HL-60/S4 (cell line): ENCODE measurements around the gene MRGPRF.

Experiments
- in situ Hi-C: fragments of 300-500 bp; cut with MboI; formaldehyde crosslinking; loops from 2 replicates; pipeline ENCODE4 v1.14.3; 2022; ENCODE audit warnings: low sequenced_read_pairs

The MRGPRF gene

DNA sequence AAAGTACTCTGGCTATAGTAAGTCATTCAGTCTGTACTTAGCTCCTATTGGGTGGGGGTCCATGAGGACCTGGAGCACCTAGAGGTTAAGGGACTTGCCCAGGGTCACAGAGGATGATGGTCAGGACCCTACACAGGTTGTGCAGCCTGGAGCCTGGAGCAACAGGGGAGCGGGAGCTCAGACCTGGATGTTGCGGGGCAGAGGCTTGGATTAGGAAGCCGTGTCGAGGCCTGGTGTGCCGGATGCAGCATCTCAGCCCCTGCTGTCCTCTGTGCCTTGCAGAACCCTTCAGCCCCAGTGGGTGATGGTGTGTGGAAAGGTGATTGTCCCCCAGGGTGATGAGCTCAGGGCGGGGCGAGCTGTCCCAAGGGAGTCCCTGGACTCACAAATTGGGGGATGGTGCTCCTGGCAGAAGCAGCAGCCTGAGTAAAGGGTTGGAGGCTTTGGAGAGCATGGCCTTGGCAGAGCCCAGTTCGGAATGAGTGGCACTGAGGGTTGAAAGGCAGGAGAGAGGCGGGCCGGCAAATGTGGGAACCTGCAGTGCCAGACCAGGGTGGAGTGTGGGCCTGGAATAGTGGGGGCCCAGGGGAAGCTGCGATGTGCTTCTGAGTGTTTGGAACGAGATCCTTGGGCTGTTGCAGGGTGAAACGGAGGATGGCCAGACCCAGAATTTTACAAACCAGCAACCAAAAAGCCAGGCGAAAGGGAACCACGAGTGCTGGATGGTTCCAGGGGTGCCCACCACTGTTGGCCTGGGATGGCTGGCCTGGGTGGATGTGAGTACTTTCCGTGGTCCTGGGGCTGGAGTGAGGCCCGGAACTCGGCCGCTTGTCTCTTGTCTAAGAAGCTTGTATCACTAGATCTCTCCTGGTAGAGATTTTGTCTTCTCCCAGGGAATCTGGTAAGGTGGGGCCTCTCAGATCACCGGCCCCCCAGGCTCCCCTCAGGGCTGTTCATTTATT lies 38.6 kb upstream of the MRGPRF start:
- in situ Hi-C loops = no loop called here

DNA sequence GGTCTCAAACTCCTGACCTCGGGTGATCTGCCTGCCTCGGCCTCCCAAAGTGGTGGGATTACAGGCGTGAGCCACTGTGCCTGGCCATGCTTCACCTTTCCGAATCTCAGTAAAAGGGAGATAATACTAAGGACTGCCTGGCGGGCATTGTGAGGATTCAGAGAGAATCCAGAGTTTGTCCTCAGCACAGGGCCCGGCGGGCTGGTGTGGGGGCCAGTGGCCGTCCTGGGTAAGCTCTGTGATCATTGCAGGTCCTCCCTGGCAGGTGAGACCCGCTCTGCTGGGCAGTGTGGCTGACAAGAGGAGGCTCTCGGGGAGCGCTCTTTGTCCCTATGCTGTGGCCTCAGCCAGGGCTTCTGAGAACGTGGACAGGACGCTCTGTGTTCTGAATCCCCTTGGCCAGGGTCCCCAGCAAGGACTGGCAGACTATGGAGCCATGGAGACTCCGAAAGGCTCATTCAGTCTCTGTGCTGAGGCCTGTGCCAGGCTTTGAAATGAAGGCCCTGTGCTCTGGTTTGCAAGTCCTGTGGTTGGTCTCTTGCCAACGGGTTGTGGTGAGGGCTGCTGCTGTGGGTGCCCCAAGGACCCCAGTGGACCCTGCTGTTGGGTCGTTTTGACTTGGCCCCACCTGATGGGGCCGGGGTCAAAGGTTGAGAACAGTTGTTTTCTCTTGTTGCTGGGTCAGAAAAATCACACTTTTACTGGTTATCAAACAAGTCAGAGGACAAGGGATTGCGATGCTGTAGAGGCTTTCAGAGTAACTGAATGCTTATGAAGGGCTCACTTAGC lies 37.7 kb upstream of the MRGPRF start:
- in situ Hi-C loops = no loop called here

DNA sequence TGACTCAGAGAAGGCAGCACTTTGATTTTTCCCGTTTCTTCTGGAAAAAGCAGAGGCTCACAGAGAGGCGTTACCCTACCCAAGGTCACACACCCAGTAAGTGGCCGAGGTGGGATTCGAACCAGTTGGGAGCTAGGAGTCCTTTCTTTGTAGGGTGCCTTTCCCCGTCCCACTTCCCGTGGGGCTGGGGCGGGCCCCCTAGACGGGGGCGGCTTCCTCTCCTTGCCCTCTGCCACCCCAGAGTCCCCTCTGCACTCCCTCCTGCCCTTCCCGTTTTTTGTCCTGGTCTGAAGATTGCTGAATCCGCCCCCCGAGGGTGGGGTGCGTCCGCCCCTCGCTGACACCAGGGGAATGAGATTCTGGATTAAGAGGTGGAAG lies 36.4 kb upstream of the MRGPRF start:
- in situ Hi-C loops = no loop called here

DNA sequence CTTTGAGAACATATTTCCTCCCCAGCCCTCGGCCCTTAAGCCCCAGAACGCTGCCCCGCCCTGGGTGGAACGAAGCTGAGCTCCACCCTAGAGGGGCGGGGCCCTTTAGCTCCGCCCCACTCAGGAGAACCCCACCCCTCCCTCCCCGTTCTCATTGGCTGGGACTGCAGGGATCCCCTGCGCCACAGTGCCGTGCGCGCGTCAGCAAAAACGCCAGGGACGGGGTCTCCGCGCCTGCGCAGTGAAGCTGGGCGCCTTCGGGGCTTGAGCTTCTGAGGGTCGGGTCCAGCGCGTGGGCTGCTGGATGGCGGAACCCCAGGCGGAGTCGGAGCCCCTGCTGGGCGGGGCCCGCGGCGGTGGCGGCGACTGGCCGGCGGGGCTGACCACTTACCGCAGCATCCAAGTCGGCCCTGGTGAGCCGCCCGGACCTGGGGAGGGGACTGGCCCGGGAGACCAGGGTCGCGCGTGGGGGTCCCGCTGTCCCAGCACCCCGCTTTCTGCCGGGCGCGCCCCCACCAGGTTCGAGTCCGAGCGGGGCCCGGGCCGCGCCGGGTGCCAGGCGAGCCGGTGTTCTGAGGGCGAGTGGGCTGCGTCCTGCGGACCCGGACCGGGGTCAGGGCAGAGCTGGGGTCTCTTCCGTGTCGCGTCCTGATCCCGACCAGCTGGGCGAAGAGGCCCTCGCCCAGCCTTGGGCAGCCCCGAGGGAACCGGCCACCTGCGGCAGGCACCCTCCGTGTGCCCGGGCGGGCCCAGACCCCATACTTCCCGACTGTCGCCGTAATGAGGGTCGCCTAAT lies 35.8 kb upstream of the MRGPRF start, which contains the start of gene TPCN2:
Gene TPCN2, plus strand, starts transcription at position 239 of the 796 bp plus-strand sequence. Its CDS starts 66 bp downstream, at position 305.
- in situ Hi-C loops = no loop called here

DNA sequence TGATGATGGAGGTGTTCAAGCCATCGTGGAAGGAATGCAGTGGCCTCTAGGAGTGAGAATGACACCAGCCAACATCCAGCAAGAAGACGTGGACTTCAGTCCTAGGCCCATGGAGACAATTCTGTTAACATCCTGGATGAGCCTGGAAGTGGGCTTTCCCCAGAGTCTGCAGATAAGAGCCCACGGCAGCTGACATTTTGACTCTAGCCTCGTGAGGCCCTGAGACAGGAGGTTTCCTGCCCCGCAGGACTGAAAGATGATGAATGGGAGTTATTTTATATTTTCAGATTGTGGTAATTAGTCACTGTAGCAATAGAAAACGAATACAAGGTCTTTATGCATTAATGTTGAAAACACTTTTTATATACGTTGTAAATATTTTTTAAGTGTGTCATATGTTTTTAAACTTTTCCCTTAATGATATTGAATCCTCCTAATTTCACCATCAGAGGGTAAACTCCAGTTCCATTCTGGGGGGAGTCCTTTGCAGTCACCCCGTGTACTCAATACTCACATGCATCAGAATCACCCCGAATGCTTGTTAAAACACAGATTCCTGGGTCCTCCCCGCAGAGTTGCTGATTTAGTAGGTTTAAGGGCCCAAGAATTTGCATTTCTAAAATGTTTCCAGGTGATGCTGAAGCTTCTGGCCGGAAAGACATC lies 35.1 kb upstream of the MRGPRF start:
- in situ Hi-C loops = no loop called here

DNA sequence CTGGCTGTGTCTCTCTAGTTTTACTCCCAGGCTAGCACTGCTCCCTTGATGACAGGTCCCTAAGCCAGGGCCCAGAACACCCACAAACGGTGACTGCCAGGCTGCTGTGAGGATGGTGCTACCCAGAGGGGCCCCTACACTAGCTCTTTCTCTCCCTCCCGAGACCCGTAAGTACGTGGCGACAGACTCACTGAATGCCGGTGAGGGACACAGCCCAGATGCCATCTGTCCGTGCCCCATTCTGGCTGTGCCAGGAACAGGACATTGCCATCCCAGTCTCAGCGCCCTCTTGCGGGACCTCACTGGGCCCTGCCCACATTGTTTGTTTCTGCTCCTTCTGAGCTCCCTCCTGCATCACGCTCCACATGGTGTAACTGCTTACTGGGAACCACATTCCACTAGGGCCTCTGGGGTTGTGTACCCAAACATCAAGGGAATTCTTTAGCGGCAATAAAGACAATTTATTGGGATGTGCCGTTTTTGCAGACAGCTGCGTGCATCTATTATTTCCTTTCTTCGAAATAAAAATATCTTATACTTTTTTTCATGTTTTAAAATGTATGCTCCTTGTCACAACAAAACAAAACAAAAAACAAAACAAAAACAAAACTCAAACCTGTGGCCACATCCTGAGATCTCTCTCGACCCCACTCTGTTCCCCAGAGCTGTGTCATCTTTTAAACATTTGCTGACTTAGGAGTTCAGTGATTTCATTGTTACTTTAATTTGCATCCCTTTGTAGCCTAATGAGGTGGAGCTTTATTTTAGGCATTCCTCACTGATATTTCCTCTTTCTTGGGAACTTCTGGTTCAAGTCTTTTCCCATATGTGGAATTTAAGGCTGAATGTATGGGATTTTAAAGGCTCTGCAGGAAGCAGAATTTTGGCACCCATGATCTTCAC lies 31.3 kb upstream of the MRGPRF start:
- in situ Hi-C loops = no loop called here

DNA sequence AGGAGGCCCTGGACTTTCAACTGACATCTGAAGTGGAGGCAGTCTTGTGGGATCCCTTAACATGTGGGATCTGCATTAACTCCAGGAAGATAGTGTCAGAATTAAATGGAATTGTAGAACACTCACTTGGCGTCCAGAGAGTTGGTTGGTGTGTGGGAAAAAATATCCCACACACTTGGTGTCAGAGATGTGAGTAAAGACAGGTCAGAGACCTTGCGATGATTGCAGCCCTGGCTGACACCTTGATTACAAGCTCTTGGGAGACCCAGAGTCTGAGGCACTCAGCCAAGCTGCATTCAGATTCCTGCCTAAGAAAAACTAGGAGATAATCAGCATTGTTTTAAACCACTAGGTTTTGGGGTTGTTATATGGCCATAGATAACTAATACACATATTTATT lies 28.5 kb upstream of the MRGPRF start:
- in situ Hi-C loops = no loop called here

DNA sequence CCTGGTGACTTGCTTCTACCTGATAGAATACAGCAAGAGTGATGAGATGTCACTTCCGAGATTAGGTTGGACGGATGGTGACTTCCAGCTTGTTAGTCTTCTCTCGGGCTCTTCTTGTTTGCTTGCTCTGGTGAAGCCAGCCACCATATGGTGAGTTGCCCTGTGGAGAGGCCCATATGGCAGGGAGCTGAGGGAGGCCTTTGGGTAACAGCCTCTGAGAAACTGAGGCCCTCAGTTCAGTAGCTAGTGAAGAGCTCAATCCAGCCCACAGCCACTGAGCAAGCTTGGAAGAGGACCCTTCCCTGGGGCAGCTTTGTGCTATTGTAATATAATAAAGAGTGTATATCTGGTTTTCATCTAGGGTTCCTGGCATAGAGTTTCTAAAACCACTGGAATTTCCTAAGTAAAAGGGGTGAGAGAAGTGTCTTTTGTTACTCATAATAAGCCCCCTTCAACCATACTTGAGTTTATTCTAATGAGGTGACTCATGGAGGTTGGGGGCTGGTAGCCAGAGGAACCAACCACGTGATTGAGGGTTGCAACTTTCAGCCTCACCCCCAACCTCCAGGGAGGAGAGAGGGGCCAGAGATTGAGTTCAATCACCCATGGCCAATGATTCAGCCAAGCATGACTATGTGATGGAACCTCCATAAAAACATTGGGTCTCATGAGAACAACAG lies 27.7 kb upstream of the MRGPRF start:
- in situ Hi-C loops = no loop called here

DNA sequence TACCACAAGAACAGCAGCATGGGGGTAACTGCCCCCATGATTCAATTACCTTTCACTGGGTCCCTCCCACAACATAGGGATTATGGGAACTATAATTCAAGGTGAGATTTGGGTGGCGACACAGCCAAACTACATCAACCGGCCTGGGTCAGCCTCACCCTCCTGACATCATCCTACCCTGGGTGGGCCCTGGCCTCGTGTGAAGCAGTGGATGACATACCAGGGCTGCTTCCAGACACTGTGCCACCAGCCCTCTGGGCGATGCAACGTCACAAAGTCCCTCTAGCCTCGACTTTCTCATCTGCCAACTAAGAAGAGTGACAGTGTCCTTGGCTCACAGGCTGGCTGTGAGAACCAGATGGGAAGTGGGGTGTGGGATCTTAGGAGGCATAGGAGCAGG lies 27.0 kb upstream of the MRGPRF start:
- in situ Hi-C loops = no loop called here

DNA sequence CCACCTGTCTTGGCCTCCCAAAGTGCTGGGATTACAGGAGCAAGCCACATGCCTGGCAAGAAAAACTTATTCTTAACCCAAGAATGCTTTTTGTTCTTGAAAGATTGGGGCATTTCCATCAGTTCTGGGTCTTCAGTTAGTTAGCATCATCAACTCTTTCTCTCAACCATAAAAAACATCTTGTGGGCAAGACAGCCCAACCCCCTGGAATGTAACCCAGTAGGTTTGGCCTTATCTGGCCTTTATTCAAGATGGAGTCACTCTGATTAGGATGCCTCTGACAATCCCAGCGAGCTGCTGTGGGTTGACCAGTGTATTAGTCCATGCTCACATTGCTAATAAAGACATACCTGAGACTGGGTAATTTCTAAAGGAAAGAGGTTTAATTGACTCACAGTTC lies 26.5 kb upstream of the MRGPRF start:
- in situ Hi-C loops = no loop called here

DNA sequence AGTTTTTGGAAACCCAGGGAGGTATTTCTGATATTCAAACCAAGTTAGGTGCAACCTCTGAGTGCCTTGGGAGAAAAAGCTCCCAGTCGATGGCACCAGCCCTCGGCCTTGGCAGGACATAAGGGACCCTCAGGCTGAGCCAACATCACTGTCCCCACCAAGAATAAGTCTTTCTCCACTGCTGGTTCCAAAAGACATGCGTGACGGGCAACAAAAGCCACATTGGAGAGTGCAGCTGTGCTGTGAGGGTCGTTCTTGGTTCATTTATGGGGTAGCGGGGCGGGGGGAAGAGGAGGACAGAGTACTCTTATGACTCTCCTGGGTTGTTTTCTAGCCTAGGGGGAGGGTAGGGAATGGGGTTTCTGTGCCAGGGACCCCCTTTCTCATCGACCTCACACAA lies 24.5 kb upstream of the MRGPRF start:
- in situ Hi-C loops = no loop called here

DNA sequence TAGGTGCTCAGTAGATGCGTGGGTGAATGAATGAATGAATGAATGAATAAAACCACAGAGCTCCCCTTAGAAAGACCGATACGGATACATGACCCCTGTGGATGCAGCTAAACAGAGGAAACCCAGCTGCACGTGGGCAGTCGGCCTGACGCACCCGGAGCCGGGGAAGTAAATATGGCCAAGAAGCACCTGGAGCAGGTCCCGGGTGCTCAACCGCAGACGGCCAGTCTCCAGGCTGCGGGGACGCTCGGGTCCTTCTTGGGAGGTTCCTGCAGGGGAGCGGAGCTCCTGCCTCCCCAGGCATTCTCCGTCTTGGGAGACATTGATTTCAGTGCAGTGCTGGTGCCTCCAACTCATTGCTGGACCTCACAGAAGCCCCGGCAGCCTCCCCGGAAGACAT lies 24.0 kb upstream of the MRGPRF start:
- in situ Hi-C loops = no loop called here

DNA sequence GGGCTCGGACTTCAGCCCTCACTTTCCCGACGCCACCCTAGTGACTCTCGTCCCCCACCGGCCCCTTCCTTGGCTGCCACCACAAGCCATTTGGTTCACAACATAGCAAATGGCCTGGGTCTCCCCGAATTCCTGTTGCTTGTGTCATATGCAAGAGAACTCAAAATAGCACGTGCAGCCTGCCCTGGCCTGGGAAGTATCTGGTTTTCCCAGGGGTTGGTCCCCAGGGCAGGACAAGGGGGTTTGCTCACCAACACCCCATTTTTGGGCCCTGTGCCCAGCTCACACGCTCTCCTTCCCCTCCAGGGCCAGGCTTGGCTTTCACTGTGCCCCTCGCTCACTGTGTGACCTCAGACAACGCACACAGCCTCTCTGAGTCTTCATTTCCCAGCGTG lies 22.9 kb upstream of the MRGPRF start:
- in situ Hi-C loops = no loop called here

DNA sequence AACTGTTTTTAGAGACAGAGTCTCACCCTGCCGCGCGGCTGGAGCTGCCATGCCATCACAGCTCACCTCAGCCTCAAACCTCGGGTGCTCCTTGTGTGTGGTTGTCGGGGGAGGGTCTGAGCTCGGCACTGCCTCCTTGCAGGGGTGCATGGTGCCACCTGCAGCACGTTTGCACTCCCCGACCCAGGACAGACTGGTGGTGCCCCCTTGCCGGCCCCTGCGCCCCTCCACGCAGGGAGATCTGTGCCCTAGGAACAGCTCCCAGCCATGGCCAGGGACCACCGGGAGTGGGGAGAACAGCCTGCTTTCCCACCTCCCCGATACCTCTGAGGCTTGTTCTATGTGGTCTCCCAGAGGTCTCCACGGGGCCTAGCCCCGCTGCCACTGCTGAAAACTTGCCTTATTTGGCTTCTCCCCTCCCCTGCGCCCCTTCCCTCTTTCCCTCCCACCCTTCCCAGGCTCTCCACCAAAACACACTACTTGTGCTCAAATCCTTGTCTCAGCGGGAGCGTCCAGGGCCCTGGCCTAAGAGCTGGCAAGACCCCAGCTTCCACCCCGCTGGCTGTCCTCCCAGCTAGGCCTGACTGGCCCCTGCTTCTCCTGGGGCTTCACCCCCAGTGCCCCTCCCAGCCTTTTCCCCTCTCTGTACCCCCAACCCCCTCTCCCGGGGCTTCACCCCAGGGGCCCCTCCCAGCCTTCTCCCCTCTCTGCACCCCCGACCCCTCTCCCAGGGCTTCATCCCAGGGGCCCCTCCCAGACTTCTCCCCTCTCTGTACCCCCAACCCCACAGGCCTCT lies 22.3 kb upstream of the MRGPRF start:
- in situ Hi-C loops = no loop called here

DNA sequence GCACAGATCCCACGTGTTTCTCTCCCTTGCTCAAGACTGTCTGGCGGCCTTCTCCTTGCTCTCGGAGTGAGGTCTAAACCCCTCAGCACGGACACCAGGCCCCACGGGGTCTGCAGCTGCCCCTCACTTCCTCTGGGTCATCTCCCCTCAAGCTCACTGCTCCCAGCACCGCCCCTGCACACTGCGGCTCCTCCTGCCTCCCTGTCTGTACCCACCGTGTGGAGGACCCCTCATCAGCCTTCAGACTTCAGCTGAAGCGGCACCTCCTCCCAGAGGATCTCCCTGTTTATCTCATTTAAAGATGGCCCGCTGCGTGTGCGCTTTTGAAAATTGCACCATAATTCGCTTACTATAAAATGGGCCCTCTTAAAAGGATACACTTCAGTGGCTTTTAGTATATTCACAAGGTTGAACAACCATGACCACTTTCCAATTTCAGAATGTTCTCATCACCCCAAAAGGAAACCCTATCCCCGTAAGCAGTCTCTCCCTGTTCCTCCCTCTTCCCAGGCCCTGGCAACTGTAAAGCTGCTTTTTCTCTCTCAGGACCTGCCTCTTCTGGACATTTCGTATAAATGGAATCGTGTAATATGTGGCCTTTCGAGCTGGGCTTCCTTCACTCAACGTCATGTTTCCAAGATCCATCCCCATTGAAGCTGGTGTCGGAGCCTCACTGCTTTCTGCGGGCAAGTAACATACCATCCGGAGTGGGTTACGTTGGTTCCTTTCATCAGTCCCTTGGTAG lies 21.2 kb upstream of the MRGPRF start:
- in situ Hi-C loops = no loop called here

DNA sequence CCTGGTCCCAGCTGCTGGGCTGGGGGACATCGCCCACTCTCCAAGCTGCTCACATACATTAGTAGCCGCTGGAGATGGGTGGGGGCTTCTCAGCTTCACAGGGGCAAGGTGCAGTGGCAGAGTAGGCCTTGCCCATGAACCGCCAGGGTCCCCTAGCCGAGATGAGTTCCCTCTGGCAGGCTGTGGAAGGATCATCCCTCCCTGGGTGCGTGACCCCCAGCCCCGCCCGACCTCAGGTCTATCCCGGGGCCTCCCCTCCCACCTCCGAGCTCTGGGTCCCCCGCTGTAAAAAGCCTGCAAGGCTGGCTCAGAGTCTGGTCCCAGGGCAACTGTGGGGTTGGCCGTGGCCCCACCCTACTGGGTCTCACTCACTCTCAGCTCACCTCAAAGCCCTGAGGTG lies 20.4 kb upstream of the MRGPRF start:
- in situ Hi-C loops = no loop called here

DNA sequence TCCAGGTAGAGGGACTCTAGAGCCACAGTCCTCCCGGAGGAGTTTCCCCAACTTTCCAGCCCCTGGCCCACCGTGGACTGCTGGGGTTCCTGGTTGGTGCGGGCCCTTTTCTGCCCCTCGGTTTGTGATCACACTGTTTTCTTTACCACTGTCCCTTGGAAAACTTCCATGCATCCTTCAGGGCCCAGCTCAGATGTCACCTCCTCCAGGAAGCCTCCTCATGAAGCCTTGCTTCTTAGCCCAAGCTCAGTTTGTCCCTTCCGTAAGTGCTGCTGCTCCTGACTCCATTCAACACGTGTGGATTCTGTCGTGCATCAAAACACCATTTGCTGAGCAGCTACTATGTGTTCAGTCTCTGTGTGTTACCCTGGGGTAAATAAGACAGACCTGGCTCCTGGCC lies 19.8 kb upstream of the MRGPRF start:
- in situ Hi-C loops = no loop called here

DNA sequence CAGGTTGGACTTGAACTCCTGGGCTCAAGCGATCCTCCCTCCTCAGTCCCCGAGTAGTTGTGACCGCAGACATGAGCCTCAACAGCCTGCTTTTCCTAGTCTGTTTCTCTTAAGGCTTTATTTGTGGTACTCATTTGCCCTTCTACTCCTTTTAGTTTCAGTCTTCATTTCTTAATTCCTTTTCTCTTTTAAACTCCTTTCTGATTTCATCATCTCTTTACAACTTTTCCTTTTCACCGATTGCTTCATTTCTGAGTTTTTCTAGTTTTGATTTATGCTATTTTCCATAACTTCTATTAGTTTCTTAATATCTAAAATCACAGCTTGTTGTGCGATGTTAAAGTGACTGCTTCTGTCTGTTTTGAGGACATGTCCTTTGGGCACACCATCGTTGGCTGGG lies 17.3 kb upstream of the MRGPRF start:
- in situ Hi-C loops = no loop called here
